OCI-M2 (cell line): Measurements from ENCODE around the gene CRYGN.

Experiments used
- DNase-seq: peaks from one replicate; lab custom pipeline; 2025; ENCODE audit not compliant: unreplicated experiment; lab: John Stamatoyannopoulos, UW

CRYGN gene

DNA sequence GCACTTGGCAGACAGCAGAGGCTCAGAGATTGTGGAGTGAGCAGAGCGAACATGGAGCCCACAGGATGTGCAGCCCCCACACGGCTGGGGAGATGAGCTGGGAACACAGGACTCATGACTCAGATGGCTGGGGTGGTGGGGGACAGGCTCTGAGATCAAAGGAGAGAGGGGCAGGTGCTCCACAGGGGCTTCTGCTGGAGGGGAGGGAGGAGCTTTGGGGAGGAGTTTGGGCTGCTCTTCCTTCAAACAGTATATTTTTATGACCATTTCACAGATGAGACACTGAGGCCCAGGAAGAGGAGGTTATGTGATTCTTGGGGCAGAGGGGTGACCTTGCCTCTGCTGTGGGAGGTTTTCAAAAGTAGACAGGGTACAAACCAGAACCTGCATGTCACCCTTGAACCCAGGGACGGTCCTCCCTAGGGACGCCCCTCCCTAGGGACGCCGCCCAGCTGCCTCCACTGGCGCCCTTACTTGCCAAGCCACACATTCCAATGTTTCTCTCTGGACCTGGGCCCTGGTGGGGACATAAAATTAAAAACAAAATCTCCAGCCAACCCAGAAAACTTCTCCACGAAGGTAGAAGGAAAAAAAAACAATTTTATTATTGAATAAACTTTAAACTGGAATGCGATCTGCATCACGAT lies 981 bp upstream of the CRYGN start:
- no peak for DNase-seq

DNA sequence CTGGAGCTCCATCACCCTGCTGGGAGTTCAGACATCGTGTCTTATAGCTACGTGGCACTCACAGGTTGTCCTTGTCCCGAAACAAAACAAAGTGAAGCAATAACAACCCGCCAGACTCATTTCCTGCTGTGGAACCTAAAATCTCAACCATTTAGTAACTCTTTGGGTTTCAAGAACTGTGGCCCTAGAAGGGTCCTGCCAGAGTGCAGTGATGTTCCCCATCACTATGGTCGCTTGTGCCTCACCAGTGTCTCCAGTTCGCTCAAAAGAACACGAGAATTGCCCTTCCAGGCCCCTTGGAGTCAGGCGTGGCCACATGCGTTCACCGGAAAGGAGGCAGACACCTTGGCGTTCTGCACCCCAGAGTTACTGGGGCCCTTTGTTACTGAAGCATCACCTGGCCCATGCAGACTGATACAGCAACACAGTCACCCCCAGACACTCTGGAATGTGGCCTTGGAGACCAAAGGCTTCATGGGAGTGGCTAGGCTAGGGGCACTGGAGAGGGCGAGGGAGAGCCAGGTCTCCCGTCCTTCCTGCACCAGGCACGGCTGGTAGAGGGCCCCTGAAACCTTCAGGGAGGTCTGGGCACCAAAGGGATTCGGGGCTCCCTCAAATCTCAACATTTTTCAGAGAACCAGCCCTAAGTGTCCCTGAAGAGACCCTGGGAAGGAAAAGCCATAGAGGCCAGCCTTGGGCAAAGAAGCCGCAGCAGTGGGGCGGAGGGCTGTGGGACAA lies 908 bp downstream of the CRYGN start:
- no peak for DNase-seq

DNA sequence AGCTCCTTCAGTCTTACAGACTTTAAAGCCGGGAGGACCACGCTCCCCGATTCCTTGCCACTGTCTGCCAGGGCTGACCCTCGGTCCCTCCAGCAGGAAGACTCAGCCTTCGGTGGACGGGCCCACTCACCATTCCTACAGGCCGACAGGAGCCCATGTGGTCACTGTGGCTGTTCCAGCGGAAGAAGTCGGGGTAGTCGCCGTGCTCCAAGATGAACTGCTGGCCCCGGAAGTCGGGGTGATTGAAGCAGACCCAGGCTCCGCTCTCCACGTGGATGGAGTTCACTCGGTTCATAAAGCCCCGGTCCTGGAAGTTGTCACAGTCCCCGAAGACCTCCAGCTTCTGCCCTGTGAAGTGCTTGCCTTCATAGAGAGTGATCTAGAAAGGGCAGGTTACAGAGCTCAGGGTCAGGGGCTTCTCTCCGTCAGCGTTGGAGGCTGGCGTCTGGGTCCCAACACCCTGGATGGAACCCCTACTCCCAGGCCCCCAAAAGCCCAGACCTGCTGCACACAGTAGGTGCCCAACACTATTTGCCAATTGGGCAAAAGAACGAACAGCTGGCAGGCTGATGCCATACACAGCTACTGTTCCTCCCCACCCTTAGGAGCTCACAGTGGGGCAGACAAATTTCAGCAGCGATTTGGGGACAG lies 1.9 kb downstream of the CRYGN start:
- no peak for DNase-seq

DNA sequence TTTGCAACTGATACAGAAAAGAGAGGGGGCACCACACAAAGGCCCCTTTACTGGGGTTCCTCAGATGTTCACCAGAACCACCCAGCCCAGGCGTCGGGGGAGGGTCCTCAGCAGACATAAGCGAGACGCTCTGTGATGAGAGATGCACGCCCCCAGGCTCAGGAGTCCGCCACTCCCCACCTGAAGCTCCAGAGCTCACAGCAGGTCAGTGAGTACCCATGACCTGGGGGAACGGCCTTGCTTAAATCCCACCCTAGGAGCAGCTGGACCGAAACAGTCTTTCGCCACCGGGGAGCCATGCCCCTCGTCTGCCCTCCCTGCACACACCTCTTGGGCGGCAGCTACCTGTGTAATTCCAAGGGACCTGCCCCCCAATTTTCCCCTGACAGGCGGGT lies 2.8 kb downstream of the CRYGN start:
- DNase-seq: no peak

DNA sequence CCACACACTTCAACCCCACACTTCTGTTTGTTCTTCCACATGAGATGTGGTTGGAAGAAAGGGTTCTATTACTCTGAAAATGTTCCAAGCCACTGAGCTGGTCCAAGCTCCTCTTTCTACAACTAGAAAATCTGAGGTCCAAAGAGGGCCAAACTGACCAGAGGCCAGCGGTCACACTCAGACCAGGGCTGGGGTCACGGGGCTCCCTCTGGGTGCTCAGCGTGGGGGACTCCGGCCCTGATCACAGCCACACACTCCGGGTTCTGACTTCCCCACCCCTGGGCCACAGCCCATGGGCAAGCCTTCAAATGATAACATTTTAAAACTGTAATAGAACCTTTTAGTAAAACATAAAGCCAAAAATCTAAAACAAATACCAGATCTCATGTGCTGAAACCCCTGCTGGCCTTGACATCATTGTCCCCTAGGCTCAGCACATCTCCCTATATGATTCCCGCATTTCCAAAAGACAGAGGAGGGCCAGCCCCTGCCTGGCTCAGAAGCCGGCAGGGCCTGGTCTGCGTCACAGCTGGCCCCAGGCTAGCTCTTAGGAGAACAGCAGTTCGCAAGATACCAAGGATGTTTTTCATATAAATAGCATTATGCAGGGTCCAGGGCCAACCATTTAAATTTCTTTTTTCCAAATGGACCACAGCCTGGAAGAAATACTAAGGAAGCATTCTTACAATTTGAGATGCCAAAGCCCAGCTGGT lies 3.3 kb downstream of the CRYGN start:
- DNase-seq: no peak

- DNase-seq: no peak
Measured at GRCh38 chr7:151435971-151436370, 4.0 kb downstream of the CRYGN start.

DNA sequence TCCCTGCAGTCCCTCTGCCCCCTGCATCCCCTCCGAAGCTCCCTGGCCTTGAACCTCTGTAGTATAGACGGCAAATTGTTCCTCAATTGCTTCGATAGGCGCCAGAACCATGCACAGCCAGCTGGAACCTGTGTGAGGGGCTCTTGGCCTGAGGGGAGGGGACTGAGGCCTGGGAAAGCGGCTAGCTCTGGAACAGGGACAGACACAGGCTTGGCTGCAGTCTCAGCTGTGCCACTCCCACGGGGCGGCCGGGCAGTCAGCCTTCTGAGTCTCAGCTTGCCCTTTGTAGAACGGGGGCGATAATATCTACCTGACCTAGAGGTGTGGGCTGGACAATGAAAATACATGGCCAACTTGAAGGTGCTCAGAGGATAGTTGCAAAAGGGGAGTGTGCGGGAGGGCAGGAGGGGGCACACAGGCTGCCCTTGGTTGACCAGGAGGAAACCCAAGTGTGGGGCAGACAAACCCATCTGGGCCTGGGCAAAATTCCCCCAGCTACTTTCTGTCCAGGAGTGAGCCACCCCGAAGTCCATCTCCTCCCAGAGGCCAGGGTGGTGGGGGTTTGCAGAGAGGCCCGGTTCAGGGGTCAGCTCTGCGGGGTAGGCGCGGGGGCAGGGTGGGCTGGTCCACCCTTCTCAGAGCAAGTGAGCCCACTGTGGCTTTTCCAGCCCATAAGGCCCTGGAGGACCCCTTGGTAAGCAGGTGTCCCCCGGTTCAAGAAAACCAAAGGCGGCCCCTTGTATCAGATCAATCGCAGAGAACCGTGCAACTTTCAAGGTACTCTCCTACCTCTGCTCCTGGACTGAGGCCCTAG lies 4.6 kb downstream of the CRYGN start:
- DNase-seq: no peak

DNA sequence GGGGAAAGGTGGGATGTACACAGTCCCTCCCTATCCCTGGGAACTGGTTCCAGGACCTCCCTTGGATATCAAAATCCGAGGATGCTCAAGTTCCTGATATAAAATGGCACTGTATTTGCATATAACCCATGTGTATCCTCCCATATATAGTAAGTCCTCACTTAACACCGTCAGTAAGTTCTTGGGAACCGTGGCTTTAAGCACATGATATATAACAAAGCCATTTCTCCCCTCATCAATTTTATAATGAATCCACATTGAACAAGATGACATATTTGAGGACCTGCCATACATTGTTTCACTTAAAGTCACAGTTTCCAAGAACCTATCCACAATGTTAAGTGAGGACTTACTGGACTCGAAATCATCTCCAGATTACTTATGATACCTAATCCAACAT lies 5.4 kb downstream of the CRYGN start:
- no peak for DNase-seq

- DNase-seq: no peak
Measured at GRCh38 chr7:151433721-151434400, 6.1 kb downstream of the CRYGN start.

- DNase-seq: no peak
Measured at GRCh38 chr7:151432658-151433521, 7.1 kb downstream of the CRYGN start.

DNA sequence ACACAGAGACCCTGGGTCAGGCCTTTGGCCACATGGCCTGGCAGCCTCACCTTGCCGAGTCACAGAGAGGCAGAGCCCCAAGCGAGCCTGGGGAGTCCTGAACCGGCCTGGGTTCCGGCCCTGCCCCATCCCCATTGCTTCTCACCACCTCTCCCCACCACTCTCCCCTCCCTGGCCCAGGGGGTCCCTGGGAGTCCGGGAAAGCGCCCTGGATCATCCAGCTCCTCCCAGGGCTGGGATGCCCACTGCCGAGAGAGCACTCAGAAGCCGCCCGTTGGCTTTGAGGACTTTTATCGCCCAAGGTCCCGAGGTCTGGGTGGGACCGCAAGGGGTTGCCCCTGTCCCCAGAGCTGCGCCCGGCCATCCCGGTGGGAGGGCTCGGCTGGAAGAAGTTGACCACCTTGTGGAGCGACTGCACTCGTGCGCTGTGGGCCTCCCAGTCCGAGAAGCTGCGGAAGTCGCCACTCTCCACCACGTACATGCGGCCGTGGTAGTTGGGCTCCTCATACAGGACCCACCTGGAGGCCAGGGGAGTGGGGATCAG lies 8.1 kb downstream of the CRYGN start:
- no peak for DNase-seq

DNA sequence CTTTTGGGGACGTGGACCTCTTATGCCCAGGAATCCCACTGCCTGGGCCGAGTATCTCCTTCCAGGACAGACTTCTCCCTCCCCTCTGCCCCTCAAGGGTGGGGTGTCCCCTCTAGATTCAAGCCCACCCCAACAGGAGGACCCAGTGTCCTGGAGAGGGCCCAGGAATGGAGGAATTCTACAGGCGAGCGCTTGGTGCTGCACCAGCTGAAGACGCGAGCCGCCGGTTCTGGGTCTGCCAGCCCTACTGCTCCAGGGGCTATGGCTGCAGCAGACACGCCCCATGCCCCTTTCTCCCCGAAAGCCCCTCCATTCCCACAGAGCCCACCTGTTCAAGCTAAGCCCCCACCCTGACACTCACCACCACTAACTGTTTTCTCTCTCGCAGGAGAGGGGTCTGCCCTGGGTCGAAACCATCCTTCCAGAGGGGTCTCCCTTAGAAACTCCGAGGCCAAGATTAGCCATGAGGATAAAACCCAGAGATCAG lies 8.6 kb downstream of the CRYGN start:
- DNase-seq: no peak

- no peak for DNase-seq
Measured at GRCh38 chr7:151430391-151431205, 9.3 kb downstream of the CRYGN start.

DNA sequence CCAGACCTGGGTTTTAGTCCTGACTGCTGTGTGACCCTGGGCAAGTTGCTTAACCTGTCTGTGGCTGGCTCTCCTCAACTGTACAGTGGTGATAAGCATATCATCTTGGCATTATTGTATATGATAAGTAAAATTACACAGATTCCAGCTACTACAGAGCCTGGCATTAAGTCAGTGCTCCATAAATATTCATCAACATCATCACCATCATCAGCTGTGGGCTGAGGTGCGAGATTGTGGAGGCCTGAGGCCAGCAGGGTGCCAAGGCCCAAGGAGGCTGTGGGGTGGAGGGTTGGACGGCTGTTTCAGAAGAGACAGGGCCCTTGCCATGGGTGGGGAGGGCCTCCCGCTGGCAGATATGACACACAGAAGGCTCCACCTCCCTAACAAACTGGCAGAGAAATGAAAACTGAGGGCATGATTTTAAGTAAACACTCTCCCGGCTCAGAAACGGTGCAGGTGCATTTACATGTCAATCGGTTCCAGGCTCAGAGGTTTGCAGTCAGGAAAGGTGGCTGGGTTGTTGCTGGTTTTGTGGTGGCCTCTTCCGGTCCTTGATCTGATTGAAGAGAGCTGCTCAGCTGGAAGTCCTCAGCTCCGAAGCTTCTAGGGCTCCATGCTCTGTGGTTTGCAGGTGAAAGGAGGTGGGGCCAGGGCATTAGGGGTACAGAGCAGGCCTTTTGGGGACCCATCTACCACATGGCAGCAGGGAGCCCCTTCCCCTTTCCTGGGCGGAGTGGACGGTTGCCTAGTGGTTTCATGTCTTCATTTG lies 10.2 kb downstream of the CRYGN start:
- DNase-seq: no peak

GRCh38 chr7:151429237-151429559 lies 10.7 kb downstream of the CRYGN start:
- no peak for DNase-seq

DNA sequence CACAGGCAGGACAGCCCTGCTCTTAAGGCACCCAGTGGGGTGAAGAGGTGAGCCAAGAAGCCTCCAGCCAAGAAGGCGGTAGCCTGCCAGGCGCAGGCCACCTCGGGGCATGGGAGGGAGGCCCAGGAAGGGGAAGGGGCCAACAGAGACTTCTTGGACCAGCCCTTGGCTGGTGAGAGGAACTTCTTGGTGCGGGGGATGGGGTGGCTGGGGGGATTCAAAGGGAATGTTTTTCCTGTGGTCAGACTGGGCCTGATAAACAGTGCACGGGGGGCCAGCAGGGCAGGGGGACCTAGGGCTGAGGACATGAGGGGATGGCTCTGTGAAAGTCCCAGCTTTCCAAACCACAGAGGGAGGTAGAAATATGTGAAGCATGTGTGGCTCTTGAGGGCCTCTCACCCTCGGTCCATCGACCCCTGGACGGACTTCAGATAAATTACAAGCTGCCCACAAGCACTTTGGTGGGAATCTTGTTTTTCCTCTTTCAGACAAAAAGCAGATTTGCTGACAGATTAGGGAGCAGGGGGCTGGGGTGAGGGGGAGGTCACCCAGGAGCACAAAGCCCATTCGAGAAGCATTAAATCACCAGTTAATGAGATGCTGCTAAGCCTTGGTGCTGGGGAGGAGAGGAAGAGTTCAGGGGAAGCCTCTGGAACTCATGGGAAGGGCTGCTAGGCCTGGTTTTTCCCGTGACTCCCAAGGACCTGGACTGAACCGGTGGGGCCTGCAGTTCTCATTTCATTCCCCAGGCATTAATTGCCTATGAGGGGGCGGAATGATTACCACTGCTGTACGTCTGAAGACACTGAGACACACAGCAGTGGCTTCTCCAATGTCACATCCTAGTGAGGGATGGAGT lies 11.3 kb downstream of the CRYGN start:
- no peak for DNase-seq
